ENCODE data around the gene GP5. TPM values are rescaled to one million over a fixed set of nuclear protein-coding genes. Genes with fewer than 3 reads are reported as not detected.

Gene GP5
- polyA plus RNA-seq, 3 donors = 0.51 to 0.95 (median 0.69) TPM

DNA sequence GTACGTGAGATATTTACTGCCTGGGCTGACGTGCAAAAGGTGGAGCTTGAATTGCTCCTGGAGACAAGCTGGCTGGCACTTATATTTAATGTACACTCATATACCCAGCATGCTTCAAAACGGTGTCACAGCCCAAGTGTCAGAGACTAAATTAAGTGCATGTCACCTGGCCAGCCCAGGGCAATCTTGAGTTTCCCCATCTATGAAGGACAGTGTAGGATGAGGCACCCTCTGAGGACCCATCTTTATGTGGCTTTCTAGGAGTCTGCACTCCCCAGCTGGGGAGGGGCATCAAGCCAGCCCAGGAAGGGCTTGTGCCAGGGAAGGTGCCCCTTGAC lies 34.8 kb downstream of the GP5 start:
- no peak for DNase-seq (ENCODE audit: extremely low read depth in 1 of 11, low read depth in 9 of 11, low spot score in 4 of 11)

DNA sequence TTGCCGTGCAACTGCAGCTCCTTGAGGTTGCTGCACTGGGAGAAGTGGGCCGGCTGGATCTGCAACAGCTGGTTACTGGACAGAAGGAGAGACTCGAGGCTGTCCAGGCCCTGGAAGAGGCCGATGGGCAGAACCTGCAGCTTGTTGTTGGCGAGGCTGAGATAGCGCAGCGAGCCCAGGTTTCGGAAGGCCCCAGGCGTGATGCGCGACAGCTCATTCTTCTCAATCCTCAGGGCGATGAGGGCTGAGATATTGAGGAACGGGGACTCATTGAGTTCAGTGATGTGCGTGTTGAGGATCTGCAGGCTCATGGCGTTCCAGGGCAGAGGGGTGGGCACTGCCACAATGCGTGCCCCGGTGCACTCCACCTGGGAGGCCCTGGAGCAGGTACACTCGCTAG lies 38.5 kb downstream of the GP5 start:
- DNase-seq (ENCODE audit: extremely low read depth in 1 of 11, low read depth in 9 of 11, low spot score in 4 of 11) = no peak

DNA sequence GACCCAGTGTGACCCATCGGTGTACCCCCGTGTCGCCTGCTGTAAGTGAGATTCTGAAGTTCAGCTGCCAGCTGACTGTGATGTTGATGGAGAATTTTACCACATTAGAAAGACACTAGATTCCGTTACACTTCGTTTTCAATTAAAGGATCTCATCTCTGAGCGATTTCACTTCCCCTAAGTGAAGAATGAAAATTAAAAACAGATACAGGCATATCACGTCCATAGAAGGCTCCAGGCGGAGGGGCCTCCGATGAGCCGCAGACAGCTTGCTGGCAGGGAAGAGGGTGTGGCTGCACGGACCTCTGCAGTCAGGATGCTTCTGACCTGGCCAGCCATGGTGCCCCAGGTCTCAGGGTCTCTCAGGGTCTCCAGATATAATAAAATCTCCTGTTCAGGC lies 41.4 kb downstream of the GP5 start:
- DNase-seq (ENCODE audit: extremely low read depth in 1 of 11, low read depth in 9 of 11, low spot score in 4 of 11) = no peak

DNA sequence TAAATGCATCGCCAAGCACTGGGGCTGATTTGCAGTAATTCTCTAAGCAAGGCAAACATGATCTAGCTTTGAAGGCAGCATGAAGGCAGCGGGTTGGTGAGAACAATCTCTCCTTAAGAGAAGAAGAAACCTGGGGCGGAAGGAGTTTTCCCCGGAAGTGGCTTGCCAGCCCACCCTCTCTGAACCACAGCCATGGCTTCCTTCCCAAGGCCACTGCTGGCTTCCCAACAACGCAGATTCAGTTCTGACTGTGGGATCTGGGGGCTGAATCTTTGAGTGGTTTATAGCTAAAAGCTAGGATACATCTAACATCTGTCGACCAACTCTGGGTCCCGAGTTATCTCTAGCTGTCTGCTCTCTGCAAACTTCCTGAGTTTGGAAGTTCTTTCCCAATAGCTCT lies 43.7 kb downstream of the GP5 start:
- DNase-seq (ENCODE audit: extremely low read depth in 1 of 11, low read depth in 9 of 11, low spot score in 4 of 11) = no peak

DNA sequence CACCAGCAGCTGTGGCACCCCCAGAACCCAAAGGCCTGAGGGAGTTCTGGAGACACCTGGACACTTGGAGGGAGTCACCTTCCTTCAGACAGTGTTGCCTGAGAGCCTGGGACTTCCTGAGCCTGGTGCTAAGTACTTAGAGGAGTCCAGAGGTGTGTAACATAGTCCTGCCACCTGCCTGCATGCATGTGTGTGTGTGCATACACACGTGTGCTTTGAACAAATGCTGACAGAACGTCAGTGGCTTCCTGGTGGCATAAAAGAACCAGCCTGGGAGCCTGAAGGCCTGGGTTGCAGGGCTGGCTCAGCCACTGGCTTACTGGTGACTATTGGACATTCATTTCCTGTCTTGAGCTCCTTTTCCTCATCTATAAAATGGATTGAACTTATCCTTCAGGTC lies 44.8 kb downstream of the GP5 start:
- DNase-seq (ENCODE audit: extremely low read depth in 1 of 11, low read depth in 9 of 11, low spot score in 4 of 11) = no peak

DNA sequence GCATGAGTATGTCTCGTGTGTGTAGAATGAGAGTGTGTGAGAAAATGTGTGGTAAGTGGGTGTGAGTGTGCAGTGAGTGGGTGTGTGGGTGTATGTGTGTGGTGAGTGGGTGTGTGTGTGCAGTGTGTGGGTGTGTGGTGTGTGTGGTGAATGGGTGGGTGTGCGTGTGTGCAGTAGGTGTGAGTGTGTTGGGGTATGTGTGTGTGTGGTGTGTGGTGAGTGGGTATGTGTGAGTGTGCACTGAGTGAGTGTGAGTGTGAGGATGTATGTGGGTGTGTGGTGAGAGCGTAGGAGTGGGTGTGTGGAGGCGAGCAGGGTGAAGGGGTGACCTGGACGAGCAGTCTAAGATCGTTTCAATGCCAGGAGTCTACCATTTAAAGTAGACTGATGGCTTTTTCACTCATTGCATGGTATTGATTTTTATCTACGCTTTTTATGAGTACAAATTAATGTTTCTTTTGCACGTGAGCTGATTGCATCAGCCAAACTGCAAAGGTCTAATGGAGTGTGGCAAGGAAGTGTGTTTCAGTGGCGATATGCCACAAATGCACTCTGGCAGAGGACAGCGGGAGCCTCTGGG lies 46.3 kb downstream of the GP5 start:
- no peak for DNase-seq (ENCODE audit: extremely low read depth in 1 of 11, low read depth in 9 of 11, low spot score in 4 of 11)

DNA sequence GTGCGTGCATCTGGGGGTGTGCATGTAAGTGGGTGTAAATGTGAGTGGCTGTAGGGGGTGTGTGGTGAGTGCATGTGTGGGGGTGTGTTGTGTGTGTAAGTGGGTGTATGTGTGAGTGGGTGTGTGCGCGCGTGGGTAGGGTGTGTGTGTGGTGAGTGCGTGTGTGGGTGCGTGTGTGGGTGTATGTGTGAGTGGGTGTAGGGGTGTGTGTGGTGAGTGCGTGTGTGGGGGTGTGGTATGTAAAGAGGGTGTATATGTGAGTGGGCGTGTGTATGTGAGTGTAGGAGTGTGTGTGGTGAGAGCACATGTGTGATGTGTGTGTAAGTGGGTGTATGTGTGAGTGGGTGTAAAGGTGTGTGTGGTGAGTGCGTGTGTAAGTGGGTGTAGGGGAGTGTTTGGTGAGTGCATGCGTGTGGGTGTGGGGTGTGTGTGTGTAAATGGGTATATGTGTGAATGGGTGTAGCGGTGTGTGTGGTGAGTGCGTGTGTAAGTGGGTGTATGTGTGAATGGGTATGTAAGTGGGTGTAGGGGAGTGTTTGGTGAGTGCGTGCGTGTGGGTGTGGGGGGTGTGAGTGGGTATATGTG lies 47.0 kb downstream of the GP5 start:
- DNase-seq (ENCODE audit: extremely low read depth in 1 of 11, low read depth in 9 of 11, low spot score in 4 of 11) = no peak

DNA sequence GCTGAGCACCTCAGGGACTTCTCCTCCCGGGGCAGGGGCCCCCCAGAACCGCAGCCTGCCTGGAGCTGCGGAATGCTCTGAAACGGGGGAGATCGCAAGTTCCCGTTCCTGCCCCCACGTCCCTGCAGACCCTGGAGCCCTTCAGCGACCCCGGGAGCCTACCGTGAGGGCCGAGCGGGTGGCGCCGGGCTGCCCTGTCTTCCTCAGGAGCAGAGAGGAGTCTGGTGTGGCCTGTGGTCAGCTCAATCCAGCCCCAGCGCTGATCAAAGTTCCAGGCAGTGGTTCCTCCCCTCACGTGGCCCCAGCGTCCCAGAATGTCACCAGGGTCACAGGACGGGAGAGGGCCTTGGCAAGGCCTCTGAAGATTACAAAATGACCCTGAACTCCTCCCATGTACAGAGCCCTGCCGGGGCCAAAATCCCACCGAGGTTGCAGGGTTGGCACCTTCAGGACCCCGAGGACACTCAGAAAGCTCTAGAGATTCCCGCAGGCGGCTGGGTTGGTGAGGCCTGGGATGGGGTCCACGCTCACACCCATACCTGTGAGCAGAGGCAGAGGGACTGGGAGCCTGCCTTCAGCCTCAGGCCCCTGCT lies 47.9 kb downstream of the GP5 start, which contains the start of gene CPN2:
Gene CPN2, minus strand, starts transcription at position 249 of the 593 bp plus-strand sequence. CDS start 8,626 bp downstream, outside the sequence.
- DNase-seq (ENCODE audit: extremely low read depth in 1 of 11, low read depth in 9 of 11, low spot score in 4 of 11) = no peak

DNA sequence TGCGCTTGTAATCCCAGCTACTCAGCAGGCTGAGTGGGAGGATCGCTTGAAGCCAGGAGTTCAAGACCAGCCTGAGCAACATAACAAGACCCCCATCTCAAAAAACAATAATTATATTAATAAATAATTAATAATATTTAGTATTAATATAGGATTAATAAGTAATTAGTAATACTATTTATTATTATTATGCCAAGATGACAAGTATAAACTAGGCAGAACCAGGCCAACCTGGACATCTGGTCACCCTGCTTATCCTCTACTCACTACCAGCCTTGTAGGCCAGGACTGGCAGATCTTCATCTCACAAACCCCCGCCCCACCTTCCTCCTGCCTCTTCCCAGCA lies 48.4 kb downstream of the GP5 start:
- no peak for DNase-seq (ENCODE audit: extremely low read depth in 1 of 11, low read depth in 9 of 11, low spot score in 4 of 11)

DNA sequence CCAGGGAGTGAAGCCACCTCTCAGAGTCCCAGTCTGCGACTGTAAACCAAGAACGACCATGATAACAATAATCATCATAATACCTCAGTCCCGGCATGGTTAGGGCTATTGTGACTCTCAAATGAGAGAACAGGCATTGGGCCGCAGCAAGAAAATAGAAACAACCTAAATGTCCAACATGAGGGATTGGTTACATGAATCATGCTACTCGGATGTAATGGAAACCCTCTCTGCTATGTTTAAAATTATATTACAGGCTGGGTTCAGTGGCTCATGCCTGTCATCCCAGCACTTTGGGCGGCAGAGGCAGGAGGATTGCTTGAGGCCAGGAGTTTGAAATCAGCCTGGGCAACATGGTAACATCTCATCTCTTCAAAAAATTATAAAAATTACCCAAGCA lies 50.7 kb downstream of the GP5 start:
- DNase-seq (ENCODE audit: extremely low read depth in 1 of 11, low read depth in 9 of 11, low spot score in 4 of 11) = no peak

DNA sequence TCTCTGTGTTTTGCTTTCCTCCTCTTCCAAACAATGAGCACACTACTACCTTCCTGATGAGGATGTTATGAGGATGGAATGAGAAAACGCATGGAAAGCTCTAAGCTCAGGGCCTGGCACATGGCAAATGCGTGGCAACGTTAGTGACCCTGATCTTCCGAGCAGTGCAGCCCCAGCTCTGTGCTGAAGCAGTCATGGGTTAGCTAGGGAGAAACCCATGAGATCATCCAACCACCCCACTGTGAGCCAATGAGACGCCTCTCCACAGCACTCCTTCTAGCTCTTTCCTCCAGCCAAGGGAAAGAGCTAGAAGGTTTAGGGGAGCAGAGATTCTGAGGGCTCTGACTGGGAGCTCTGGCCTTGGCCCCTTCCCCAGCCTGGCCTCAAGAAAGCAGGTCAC lies 52.4 kb downstream of the GP5 start:
- DNase-seq (ENCODE audit: extremely low read depth in 1 of 11, low read depth in 9 of 11, low spot score in 4 of 11) = no peak

DNA sequence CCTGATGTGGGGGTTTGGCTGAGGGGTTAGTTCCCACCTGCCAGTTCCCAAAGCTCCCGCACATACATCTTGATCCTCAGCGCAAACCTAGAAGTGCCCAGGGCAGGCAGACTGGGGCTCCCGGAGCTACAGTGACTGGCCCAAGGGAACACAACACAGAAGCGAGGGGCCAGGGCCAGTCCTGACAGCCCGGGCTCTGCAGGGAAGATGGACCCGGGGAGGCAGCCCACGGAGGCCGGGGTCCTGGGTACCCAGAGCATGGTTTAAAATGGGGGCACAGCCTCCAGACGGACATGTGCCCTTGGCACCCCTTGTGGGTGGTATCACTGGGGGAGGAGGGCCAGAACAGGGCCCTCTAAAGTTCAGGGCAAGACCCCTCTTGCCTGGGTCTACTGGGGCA lies 53.0 kb downstream of the GP5 start:
- DNase-seq (ENCODE audit: extremely low read depth in 1 of 11, low read depth in 9 of 11, low spot score in 4 of 11) = no peak

Other genes with a start within 250 kb of the GP5 start
- under 1 TPM; 0.38 to 0.82 (median 0.51) TPM for gene CPN2, start 47.9 kb downstream of the GP5 start, polyA plus RNA-seq (ENCODE audit: insufficient read length in 3 of 3)
- under 1 TPM; 0.05 to 0.08 (median 0.07) TPM for gene LRRC15, start 29.5 kb downstream of the GP5 start, polyA plus RNA-seq (ENCODE audit: insufficient read length in 3 of 3)
- 100 to 1,000 TPM in 2 of 3 donors, 10 to 100 TPM in 1; 94.1 to 114 (median 106) TPM for gene ATP13A3, start 87.7 kb upstream of the GP5 start, polyA plus RNA-seq (ENCODE audit: insufficient read length in 3 of 3)
- gene TMEM44, start 234.2 kb upstream of the GP5 start, polyA plus RNA-seq (ENCODE audit: insufficient read length in 3 of 3) = 10 to 100 TPM; 18.7 to 23.1 (median 19.0) TPM